Activated B cell treated with CpG ODN at 0.5 μM for 24 hours (primary cell): Measurements from ENCODE around the gene PP2D1. TPM values are rescaled to one million over a fixed set of nuclear protein-coding genes. Genes with fewer than 3 reads are reported as not detected.
"Not testable (repeated sequence)": the region's sequence is repeated elsewhere in the genome, so short reads cannot be mapped to it uniquely, and the experiment has no call there.

Source experiments
- ATAC-seq: fragments of 200-7000 bp; cut with Tn5 transposase; one replicate; pipeline ENCODE4 v1.10.0; 2021; ENCODE audit warnings: low read depth, mild to moderate bottlenecking, moderate library complexity
- CTCF ChIA-PET: fragments of 350-600 bp; sonication (Branson Sonifier 250); formaldehyde crosslinking; loops from one replicate; lab custom pipeline; 2021; ENCODE audit warnings: antibody characterized with exemption; lab: Charles Lee
- POLR2A ChIA-PET: fragments of 350-600 bp; sonication (Branson Sonifier 250); formaldehyde crosslinking; loops from one replicate; lab custom pipeline; 2021; ENCODE audit warnings: antibody characterized with exemption; lab: Charles Lee
- DNase-seq: peaks from one replicate; pipeline ENCODE4 v3.0.0; 2022
- H3K27ac Mint-ChIP-seq: one replicate; pipeline ENCODE4 v1.8.0; 2020; ENCODE audit warnings: mixed read lengths
- H3K27me3 Mint-ChIP-seq: one replicate; pipeline ENCODE4 v1.8.0; 2021; ENCODE audit warnings: mixed read lengths
- H3K36me3 Mint-ChIP-seq: one replicate; pipeline ENCODE4 v1.8.0; 2021; ENCODE audit warnings: low read depth, mixed read lengths
- H3K4me1 Mint-ChIP-seq: one replicate; pipeline ENCODE4 v1.8.0; 2021; ENCODE audit warnings: mixed read lengths
- H3K4me3 Mint-ChIP-seq: one replicate; pipeline ENCODE4 v1.8.0; 2020; ENCODE audit warnings: mild to moderate bottlenecking, mixed read lengths
- H3K9me3 Mint-ChIP-seq: one replicate; pipeline ENCODE4 v1.8.0; 2020; ENCODE audit warnings: mixed read lengths
- CTCF ChIP-seq: fragments of 200-600 bp; IDR thresholded peaks from one replicate; pipeline ENCODE4 v1.8.0; 2022; ENCODE audit warnings: antibody characterized with exemption, mild to moderate bottlenecking
- intact Hi-C: fragments of 100-400 bp; cut with micrococcal nuclease; formaldehyde crosslinking; loops from one replicate; pipeline ENCODE4 v1.15.1; 2024
- total RNA-seq: library from RNA; stranded (reverse); gene quantifications from 2 replicates; pipeline ENCODE4 v1.2.3, GENCODE V29; 2022

Gene PP2D1
- total RNA-seq, 1 donor from 2014 or later, result not detected

GRCh38 chr3:20037255-20037996 lies 25.4 kb upstream of the PP2D1 start:
- ATAC-seq (no peak), DNase-seq (no peak)
- POLR2A ChIA-PET, result no interaction called here
- Mint-ChIP-seq H3K4me1 (peaks cover 28% of the 10 kb centered on the region), H3K27ac (peak overlapping the region; percentile 94), H3K27me3 (no peaks in the 10 kb centered on the region), H3K36me3 (peaks cover 2% of the 10 kb centered on the region), H3K9me3 (no peaks in the 10 kb centered on the region), H3K4me3 (no peak overlapping the region)
- intact Hi-C loops, result loop anchor here (5.0 to 10.0 kb wide), 2 partner anchors 290 to 823 kb away; no protein-coding TSS in a partner anchor
- CTCF ChIA-PET, result no interaction called here
- no peak for TF ChIP-seq CTCF

GRCh38 chr3:20035019-20035418 lies 23.0 kb upstream of the PP2D1 start:
- H3K36me3 Mint-ChIP-seq, result no peaks in the 10 kb centered on the region
- H3K4me3 Mint-ChIP-seq, result no peak overlapping the region
- no peak for ATAC-seq
- no peaks in the 10 kb centered on the region for H3K9me3 Mint-ChIP-seq
- H3K27me3 Mint-ChIP-seq, result no peaks in the 10 kb centered on the region
- peaks cover 12% of the 10 kb centered on the region for H3K4me1 Mint-ChIP-seq
- ChIA-PET CTCF (no interaction called here), POLR2A (no interaction called here)
- no peak overlapping the region for H3K27ac Mint-ChIP-seq
- no peak for TF ChIP-seq CTCF
- intact Hi-C loops, result loop anchor here (5.0 to 10.0 kb wide), 2 partner anchors 292 to 820 kb away; no protein-coding TSS in a partner anchor
- no peak for DNase-seq

GRCh38 chr3:20031939-20032338 lies 19.9 kb upstream of the PP2D1 start:
- H3K36me3 Mint-ChIP-seq, POLR2A ChIA-PET, H3K4me1 Mint-ChIP-seq, H3K27me3 Mint-ChIP-seq, H3K27ac Mint-ChIP-seq, ATAC-seq, H3K4me3 Mint-ChIP-seq, CTCF ChIA-PET, H3K9me3 Mint-ChIP-seq, DNase-seq: not testable (repeated sequence)
- intact Hi-C loops, result loop anchor here (10.0 kb wide), 1 partner anchor 817 kb away; no protein-coding TSS in a partner anchor

GRCh38 chr3:20028905-20029331 lies 16.9 kb upstream of the PP2D1 start:
- Mint-ChIP-seq H3K36me3 (no peaks in the 10 kb centered on the region), H3K4me1 (peaks cover 3% of the 10 kb centered on the region), H3K9me3 (no peaks in the 10 kb centered on the region), H3K4me3 (no peak overlapping the region), H3K27ac (no peak overlapping the region), H3K27me3 (no peaks in the 10 kb centered on the region)
- intact Hi-C loops, result no loop called here
- ChIA-PET CTCF (no interaction called here), POLR2A (no interaction called here)
- ATAC-seq (no peak), DNase-seq (no peak)
- no peak for TF ChIP-seq CTCF

- CTCF ChIA-PET, result no interaction called here
- Mint-ChIP-seq H3K36me3 (no peaks in the 10 kb centered on the region), H3K4me3 (no peak overlapping the region), H3K27ac (no peak overlapping the region), H3K4me1 (peaks cover 7% of the 10 kb centered on the region), H3K27me3 (no peaks in the 10 kb centered on the region), H3K9me3 (no peaks in the 10 kb centered on the region)
- POLR2A ChIA-PET, result no interaction called here
- intact Hi-C loops, result no loop called here
- ATAC-seq (no peak), DNase-seq (no peak)
- TF ChIP-seq CTCF, result no peak
Measured at GRCh38 chr3:20027136-20027535, 15.1 kb upstream of the PP2D1 start.
